ES-I3 (cell line): ENCODE data around the gene RPL18.
"Not testable (repeated sequence)": the region's sequence is repeated elsewhere in the genome, so short reads cannot be mapped to it uniquely, and the experiment has no call there.

Experiments
- H3K36me3 ChIP-seq: 2 replicates; pipeline ENCODE4 v1.6.1; 2013; ENCODE audit warnings: mild to moderate bottlenecking, low read length, control low read depth, moderate library complexity; ENCODE audit not compliant: insufficient read depth
- H3K4me1 ChIP-seq: 2 replicates; pipeline ENCODE4 v1.6.1; 2013; ENCODE audit warnings: mild to moderate bottlenecking, control low read depth, low read length; ENCODE audit not compliant: insufficient read depth
- H3K9ac ChIP-seq: 2 replicates; pipeline ENCODE4 v1.6.1; 2013; ENCODE audit warnings: low read depth, mild to moderate bottlenecking, low read length, moderate library complexity
- H3K9me3 ChIP-seq: 2 replicates; pipeline ENCODE4 v1.6.1; 2013; ENCODE audit warnings: mild to moderate bottlenecking, low read length, moderate library complexity; ENCODE audit not compliant: control insufficient read depth, insufficient read depth

The RPL18 gene

DNA sequence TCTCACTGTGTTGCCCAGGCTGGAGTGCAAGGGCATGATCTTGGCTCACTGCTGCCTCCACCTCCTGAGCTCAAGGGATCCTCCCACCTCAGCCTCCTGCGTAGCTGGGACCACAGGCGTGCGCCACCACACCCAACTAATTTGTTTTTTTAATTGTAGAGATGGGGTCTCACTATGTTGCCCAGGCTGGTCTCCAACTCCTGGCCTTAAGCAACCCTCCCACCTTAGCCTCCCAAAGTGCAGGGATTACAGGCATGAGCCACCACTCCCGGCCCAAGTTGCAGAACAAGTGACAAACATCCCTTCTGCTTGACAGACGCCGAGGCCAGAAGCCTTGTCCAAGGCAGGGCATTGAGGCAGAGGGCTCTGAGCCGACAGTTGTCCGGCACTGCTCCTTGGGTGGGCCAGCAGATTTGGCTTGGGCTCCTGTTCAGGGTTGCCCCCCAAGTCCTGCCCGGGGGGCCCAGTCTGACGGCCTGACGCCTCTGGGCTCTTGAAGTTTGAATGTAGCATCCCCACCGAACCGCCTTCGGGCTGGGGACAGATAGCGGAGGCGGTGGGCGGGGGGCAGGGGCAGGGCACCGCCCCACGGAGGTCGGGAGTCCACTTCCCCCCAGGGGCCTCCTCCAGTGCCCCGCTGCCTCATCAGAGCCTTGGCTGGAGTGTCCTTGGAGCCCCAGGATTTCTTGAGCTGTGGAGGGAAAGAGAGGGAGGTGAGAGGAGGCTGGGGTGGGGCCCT lies 18.1 kb downstream of the RPL18 start:
- Histone ChIP-seq H3K4me1 (no peaks in the 10 kb centered on the region), H3K9me3 (no peaks in the 10 kb centered on the region), H3K9ac (no peak overlapping the region), H3K36me3 (no peaks in the 10 kb centered on the region; the same call in 1 of the 2 replicates)

DNA sequence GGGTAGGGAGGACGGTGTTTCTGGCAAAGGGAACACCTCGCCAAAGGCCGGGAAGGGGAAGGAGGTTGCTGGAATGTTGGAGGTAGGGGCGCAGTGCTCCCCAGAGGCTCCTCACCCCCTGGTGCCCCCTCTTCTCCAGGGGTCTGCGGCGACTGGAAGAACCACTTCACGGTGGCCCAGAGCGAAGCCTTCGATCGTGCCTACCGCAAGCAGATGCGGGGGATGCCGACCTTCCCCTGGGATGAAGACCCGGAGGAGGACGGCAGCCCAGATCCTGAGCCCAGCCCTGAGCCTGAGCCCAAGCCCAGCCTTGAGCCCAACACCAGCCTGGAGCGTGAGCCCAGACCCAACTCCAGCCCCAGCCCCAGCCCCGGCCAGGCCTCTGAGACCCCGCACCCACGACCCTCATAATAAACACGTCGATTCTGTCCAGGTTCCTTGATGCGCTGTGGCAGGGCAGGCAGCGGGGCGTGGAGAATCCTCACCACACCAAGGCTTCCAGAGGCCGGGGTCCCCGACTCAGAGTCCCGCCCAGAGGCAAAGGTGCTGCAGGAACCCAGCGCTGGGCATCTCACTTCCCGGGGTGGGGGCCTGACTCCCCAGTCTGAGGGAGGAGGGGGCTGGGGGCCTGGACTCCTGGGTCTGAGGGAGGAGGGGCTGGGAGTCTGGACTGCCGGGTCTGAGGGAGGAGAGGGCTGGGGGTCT lies 19.8 kb downstream of the RPL18 start:
- H3K36me3 ChIP-seq: no peaks in the 10 kb centered on the region; the same call in 1 of the 2 replicates
- H3K9me3 ChIP-seq: no peaks in the 10 kb centered on the region
- H3K4me1 ChIP-seq: no peaks in the 10 kb centered on the region
- no peak overlapping the region for H3K9ac ChIP-seq

DNA sequence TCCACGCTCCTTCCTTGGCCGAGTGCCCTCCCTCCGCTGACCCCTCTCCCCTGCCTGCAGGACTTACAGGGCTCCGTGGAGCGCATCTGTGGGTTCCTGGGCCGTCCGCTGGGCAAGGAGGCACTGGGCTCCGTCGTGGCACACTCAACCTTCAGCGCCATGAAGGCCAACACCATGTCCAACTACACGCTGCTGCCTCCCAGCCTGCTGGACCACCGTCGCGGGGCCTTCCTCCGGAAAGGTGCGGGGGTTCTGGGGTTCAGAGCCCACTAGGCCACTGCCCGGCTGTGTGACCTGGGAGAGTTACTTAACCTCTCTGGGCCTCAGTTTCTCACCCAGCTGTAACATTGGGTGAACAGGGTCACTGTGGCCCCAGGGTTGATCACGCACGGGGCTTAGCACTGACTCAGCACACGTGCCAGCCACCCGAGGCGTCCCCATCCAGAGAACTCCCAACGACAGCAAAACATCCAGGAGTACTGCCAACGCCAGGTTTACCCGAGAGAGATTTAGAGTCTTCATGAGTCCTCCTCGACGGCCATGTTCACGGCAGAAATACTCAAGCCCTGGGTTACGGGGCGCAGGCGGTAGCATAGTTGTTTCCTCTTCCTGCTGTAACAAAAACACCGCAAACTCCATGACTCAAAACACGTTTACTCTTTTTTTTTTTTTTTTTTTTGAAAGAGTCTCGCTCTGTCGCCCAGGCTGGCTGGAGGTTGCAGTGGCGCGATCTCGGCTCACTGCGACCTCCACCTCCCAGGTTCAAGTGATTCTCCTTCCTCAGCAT lies 22.1 kb downstream of the RPL18 start:
- Histone ChIP-seq H3K36me3 (no peaks in the 10 kb centered on the region), H3K9ac (no peak overlapping the region)

DNA sequence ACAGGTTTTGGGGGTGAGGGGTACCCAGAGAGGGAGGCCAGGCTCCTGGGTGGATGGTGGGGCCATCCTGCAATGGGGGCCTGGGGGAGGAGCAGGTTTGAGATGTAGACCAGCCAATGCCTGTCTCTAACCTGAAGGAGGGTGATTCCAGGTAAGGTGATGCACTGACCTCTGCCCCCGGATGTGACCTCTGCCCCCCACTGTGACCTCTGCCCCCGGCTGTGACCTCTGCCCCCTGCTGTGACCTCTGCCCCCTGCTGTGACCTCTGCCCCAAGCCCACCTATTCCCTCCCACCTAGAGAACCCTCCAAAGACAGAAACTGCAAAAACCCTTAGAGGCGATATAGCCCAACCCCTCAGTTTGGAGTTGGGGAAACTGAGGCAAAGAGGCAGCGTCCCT lies 22.7 kb downstream of the RPL18 start:
- H3K9me3 ChIP-seq: no peaks in the 10 kb centered on the region
- no peaks in the 10 kb centered on the region for H3K4me1 ChIP-seq
- no peaks in the 10 kb centered on the region for H3K36me3 ChIP-seq
- H3K9ac ChIP-seq: no peak overlapping the region

More for the DNA sequence above, 22.1 kb downstream of the RPL18 start:
- H3K9me3 ChIP-seq: no peaks in the 10 kb centered on the region
- no peaks in the 10 kb centered on the region for H3K4me1 ChIP-seq

DNA sequence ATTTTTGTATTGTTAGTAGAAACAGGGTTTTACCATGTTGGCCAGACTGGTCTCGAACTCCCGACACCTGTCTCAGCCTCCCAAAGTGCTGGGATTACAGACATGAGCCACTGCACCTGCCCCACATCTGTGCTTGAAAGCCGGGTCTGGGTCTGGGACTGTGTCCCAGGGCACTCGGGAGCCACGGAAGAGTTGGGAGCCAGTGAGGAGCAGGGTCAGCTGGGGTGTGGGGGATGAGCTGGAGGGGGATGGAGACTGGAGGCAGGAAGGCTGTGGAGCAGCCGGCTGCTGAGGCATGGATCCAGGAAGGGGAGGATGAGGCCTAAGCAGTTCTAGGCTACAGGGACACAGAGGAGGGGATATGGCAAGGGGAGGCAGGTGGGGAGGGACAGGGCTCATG lies 23.1 kb downstream of the RPL18 start:
- Histone ChIP-seq H3K9me3 (no peaks in the 10 kb centered on the region), H3K36me3 (no peaks in the 10 kb centered on the region), H3K9ac (no peak overlapping the region), H3K4me1 (no peaks in the 10 kb centered on the region)

DNA sequence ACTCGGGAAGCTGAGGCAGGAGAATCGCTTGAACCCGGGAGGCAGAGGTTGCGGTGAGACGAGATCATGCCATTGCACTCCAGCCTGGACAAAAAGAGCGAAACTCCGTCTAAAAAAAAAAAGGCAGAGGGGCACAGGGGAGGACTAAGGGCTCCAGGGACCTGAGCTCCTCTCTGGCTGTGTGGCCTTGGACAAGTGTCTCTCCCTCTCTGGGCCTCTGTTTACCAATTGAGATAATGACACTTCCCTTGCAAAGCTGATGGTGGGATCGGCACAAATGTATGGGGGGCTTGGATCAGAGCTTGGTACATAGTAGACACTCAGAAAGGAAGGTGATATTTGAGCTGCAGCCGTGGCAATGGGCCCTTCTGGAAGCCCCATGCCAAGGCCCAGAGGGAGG lies 23.8 kb downstream of the RPL18 start:
- no peak overlapping the region for H3K9ac ChIP-seq
- no peaks in the 10 kb centered on the region for H3K9me3 ChIP-seq
- H3K36me3 ChIP-seq: no peaks in the 10 kb centered on the region
- no peaks in the 10 kb centered on the region for H3K4me1 ChIP-seq

DNA sequence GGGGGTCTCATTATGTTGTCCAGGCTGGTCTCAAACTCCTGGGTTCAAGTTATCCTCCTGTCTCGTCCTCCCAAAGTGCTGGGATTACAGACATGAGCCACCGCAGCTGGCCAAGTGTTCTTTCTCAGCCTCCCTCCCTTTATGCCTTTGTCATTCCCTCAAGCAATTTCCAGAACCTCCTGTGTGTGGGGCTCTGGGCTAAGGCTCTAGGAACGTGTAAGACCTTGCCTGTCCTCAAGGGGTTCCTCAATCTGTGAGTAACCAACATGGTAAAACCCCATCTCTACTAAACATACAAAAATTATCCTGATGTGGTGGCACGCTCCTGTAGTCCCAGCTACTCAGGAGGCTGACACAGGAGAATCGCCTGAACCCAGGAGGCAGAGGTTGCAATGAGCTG lies 28.0 kb downstream of the RPL18 start:
- H3K4me1 ChIP-seq: 0 out of 2 replicates have a peak, but pooled peaks cover 3% of the 10 kb centered on the region
- H3K36me3 ChIP-seq: no peaks in the 10 kb centered on the region
- H3K9me3 ChIP-seq: no peaks in the 10 kb centered on the region
- H3K9ac ChIP-seq: no peak overlapping the region

DNA sequence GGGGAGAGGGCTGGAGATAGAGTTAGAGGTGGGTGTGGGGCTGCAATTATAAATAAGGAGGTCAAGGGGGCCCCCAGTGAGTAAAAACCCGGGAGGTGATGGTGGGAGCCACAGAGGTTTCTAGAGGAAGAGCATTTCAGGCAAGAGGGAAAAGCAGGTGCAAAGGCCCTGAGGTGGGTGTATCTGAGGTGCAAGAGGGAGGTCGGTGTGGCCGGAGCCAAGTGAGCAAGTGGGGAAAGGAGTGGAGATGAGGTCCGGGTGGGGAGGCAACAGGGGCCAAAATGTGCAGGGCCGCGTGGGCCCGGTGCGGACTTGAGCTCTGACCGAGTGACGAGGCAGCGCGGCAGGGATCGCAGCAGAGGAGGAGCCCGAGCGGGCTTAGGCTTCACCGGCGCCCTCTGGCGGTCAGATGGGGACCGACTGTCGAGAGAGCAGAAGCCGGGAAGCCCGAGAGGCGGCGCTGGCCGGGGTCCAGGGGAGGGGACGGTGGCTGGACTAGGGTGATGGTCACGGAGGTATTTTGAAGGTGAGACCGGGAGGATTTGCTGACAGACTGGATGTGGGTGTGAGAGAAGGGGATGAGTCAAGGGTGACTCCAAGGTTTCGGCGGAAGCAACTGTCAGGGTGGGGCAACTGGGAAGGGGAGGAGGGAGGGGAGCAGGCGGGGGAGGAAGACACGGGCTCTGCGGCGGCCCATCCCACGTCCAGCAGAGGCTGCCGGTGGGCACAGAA lies 30.1 kb downstream of the RPL18 start:
- H3K9me3 ChIP-seq: no peaks in the 10 kb centered on the region
- peak overlapping the region; percentile 36; the same call in 1 of the 2 replicates for H3K9ac ChIP-seq
- H3K36me3 ChIP-seq: no peaks in the 10 kb centered on the region
- H3K4me1 ChIP-seq: 0 out of 2 replicates have a peak, but pooled peaks cover 3% of the 10 kb centered on the region

DNA sequence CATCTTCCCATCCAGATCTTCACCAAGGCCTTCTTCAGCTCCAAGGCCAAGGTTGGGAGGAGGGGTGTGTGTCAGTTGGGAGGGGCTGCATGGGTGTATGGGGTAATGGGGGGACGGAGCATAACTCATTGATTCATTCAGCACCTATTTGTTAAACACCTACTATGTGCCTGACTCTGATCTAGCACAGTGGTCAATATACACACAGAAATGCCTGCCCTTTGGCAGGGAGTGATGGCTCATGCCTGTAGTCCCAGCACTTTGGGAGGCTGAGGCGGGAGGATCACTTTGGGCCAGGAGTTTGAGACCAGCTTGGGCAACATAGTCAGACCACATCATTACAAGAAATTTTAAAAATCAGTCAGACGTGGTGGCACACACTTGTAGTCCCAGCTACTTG lies 31.6 kb downstream of the RPL18 start:
- H3K4me1 ChIP-seq: 0 out of 2 replicates have a peak, but pooled peaks cover 3% of the 10 kb centered on the region
- H3K9me3 ChIP-seq: no peaks in the 10 kb centered on the region

DNA sequence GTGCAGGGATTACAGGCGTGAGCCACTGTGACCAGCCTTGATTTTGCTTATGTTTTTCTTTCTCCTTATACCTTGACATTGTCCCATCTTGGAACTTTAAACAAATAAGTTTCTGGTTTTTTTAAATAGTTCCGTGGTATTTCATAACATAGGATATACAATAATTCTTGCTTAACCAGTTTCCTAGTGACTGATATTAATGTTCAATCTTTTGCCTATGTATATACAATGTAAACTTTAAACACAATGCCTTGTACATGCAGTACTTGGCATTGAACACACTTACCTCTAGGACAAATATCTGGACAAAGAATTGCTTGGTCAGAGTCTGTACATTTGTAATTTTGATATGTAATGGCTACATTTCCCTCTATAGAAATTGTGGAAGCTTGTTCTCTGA lies 36.8 kb downstream of the RPL18 start:
- Histone ChIP-seq H3K36me3 (no peaks in the 10 kb centered on the region), H3K9ac (no peak overlapping the region), H3K4me1 (no peaks in the 10 kb centered on the region), H3K9me3 (no peaks in the 10 kb centered on the region)

More for the DNA sequence above, 31.6 kb downstream of the RPL18 start:
- H3K9ac ChIP-seq: no peak overlapping the region
- H3K36me3 ChIP-seq: no peaks in the 10 kb centered on the region

DNA sequence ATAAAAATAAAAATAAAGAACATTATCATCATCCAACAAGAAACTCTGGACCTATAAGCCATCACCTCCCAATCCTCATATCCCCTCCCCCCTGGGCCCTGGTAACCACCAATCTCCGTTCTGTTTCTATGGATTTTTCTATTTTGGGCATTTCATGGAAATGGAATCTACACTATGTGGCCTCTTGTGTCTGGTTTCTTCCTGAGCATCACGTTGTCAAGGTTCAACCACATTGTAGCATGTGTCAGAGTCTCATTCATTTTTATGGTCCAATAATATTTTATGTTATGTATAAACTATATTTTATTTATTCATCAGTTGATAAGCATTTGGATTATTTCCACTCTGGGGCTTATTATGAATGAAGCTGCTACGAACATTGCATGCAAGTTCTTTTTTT lies 40.1 kb downstream of the RPL18 start:
- Histone ChIP-seq H3K36me3 (no peaks in the 10 kb centered on the region), H3K4me1 (no peaks in the 10 kb centered on the region; the same call in 1 of the 2 replicates), H3K9ac (no peak overlapping the region), H3K9me3 (no peaks in the 10 kb centered on the region)

DNA sequence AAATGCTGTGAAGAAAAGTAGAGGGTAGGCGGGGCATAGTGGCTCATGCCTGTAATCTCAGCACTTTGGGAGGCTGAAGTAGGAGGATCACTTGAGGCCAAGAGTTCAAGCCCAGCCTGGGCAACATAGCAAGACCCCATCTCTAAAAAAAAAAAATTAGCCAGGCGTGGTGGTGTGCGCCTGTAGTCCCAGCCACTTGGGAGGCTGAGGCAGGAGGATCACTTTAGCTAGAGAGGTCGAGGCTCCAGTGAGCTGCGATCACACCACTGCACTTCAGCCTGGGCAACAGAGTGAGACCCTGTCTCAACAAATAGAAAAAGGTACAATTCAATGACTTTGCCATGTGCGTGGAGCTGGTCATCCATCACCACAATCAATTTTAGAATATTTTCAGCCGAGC lies 41.1 kb downstream of the RPL18 start:
- not testable (repeated sequence) for H3K36me3 ChIP-seq, H3K4me1 ChIP-seq, H3K9me3 ChIP-seq, H3K9ac ChIP-seq

DNA sequence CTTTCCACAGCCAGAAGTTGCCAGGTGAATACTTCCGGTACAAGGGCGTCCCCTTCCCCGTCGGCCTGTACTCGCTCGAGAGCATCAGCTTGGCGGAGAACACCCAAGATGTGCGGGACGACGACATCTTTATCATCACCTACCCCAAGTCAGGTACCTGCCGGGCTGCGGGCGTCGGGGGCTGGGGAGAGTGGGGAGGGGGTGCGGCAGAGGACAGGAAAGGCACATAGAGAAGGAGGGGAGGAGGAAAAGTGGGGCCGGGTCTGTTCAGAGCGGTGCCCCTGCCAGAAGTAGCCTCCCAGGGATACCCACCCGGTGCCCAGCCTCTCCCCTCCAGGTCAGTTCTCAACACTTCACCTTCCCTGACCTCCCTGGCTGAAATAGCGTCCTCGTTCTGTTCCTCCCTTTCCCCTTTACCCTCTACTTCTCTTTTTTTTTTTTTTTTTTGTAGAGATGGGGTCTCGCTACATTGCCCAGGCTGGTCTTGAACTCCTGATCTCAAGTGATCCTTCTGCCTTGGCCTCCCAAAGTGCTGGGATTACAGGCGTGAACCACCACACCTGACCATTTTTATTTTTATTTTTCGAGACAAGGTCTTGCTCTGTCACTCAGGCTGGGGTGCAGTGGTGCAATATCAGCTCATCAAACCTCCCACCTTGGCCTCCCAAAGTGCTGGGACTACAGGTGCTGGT lies 42.9 kb downstream of the RPL18 start:
- Histone ChIP-seq H3K9ac (no peak overlapping the region), H3K36me3 (no peaks in the 10 kb centered on the region), H3K9me3 (no peaks in the 10 kb centered on the region), H3K4me1 (peaks cover 15% of the 10 kb centered on the region)

DNA sequence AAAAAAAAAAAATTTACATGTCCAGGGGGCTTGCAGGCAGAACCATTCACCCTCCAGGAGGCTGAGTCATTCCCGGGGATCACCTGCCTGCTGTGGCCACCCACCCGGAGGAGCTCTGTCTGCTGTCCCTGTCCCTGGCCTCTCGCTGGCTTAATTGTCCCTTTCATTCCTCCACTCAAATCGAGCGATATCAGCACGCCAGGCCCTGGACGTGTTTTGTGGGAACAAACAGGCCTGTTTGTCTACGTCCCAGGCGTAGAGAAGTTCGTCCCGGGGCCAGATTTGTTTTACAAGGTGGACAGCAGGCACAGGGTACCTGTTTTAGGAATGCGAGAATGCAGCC lies 45.8 kb downstream of the RPL18 start:
- Histone ChIP-seq H3K9ac (no peak overlapping the region), H3K9me3 (no peaks in the 10 kb centered on the region), H3K4me1 (peaks cover 19% of the 10 kb centered on the region), H3K36me3 (no peaks in the 10 kb centered on the region)
